ENCODE measurements around the gene NAV3. TPM values are rescaled to one million over a fixed set of nuclear protein-coding genes. Genes with fewer than 3 reads are reported as not detected.

Gene NAV3
- polyA plus RNA-seq, 1 donor from 2014 or later: 36.9 TPM

DNA sequence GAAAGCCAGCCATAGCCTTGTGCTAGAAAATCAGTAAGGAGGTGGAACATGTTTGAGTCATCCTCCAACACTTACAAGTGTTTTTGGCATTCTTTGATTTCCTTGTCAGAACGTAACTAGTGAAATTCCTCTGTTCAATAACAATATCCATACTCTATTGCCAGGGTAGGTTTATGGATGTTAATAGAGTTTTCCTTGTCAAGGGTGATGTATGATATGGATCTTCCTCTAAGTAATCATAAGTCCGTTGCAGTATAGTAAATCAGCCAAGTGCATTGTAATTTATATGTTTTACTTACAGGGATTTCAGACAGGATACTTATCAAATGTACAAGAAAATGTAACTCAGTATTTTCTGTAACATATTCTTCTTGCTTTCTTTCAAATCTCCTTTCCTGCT lies 19.4 kb downstream of the NAV3 start:
- Histone ChIP-seq H3K9me2 (ENCODE audit: insufficient read depth, low read length) (no peaks in the 10 kb centered on the region), H3K36me3 (ENCODE audit: insufficient read depth, low read length) (no peaks in the 10 kb centered on the region), H3K79me2 (replicated peaks; ENCODE audit: insufficient read depth, low read length) (no peaks in the 10 kb centered on the region), H3K4me2 (ENCODE audit: low read length) (no peak overlapping the region), H3K27ac (ENCODE audit: low read length) (no peak overlapping the region), H2AFZ (ENCODE audit: low read depth, low read length) (no peak overlapping the region), H3K9me3 (ENCODE audit: low read length) (no peaks in the 10 kb centered on the region), H3K27me3 (ENCODE audit: insufficient read depth, low read depth, low read length) (no peaks in the 10 kb centered on the region), H3F3A (ENCODE audit: insufficient read depth, low read length, poor library complexity, severe bottlenecking) (no peaks in the 10 kb centered on the region), H4K20me1 (ENCODE audit: insufficient read depth) (no peaks in the 10 kb centered on the region), H3K4me3 (ENCODE audit: low read length) (no peak overlapping the region), H3K9ac (ENCODE audit: low read length) (no peak overlapping the region)
- TF ChIP-seq SMC3 (conservative IDR thresholded peaks at IDR 0.05; ENCODE audit: poor library complexity) (no peak), RAD21 (conservative IDR thresholded peaks at IDR 0.05) (no peak), POLR2AphosphoS5 (IDR thresholded peaks at IDR 0.05) (no peak), MXI1 (conservative IDR thresholded peaks at IDR 0.05; ENCODE audit: poor library complexity, severe bottlenecking) (no peak), EP300 (conservative IDR thresholded peaks at IDR 0.05; ENCODE audit: poor library complexity, severe bottlenecking) (no peak), EZH2 (IDR thresholded peaks at IDR 0.05; ENCODE audit: borderline replicate concordance, insufficient read depth, low read length, poor library complexity, severe bottlenecking) (no peak), TAF1 (IDR thresholded peaks at IDR 0.05; ENCODE audit: low read depth) (no peak)
- TF ChIP-seq, protein P1, sequence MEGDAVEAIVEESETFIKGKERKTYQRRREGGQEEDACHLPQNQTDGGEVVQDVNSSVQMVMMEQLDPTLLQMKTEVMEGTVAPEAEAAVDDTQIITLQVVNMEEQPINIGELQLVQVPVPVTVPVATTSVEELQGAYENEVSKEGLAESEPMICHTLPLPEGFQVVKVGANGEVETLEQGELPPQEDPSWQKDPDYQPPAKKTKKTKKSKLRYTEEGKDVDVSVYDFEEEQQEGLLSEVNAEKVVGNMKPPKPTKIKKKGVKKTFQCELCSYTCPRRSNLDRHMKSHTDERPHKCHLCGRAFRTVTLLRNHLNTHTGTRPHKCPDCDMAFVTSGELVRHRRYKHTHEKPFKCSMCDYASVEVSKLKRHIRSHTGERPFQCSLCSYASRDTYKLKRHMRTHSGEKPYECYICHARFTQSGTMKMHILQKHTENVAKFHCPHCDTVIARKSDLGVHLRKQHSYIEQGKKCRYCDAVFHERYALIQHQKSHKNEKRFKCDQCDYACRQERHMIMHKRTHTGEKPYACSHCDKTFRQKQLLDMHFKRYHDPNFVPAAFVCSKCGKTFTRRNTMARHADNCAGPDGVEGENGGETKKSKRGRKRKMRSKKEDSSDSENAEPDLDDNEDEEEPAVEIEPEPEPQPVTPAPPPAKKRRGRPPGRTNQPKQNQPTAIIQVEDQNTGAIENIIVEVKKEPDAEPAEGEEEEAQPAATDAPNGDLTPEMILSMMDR (IDR thresholded peaks at IDR 0.05; ENCODE audit: poor library complexity, severe bottlenecking): no peak
- TF ChIP-seq, protein P2, sequence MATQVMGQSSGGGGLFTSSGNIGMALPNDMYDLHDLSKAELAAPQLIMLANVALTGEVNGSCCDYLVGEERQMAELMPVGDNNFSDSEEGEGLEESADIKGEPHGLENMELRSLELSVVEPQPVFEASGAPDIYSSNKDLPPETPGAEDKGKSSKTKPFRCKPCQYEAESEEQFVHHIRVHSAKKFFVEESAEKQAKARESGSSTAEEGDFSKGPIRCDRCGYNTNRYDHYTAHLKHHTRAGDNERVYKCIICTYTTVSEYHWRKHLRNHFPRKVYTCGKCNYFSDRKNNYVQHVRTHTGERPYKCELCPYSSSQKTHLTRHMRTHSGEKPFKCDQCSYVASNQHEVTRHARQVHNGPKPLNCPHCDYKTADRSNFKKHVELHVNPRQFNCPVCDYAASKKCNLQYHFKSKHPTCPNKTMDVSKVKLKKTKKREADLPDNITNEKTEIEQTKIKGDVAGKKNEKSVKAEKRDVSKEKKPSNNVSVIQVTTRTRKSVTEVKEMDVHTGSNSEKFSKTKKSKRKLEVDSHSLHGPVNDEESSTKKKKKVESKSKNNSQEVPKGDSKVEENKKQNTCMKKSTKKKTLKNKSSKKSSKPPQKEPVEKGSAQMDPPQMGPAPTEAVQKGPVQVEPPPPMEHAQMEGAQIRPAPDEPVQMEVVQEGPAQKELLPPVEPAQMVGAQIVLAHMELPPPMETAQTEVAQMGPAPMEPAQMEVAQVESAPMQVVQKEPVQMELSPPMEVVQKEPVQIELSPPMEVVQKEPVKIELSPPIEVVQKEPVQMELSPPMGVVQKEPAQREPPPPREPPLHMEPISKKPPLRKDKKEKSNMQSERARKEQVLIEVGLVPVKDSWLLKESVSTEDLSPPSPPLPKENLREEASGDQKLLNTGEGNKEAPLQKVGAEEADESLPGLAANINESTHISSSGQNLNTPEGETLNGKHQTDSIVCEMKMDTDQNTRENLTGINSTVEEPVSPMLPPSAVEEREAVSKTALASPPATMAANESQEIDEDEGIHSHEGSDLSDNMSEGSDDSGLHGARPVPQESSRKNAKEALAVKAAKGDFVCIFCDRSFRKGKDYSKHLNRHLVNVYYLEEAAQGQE (IDR thresholded peaks at IDR 0.05; ENCODE audit: borderline replicate concordance): no peak

DNA sequence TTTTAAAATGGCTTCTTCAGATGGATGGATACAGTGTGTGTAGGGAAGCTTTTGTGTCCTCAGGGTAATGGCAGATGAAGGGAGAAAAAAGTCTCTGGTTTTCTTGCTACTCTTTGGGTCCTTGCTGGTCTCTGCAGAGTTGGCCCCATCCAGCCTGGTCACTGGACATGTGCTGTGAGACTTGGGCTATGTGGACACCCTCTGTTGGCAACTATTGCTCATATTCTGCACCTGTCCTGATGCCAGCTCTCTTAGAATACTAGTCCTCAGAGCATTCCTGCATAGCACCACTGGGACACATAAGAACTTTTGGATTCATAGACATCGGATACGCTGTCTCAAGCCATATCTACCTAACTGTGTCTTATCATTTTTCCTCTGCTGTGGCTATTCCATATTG lies 20.0 kb downstream of the NAV3 start:
- Histone ChIP-seq H3K9ac (ENCODE audit: low read length) (no peak overlapping the region), H2AFZ (ENCODE audit: low read depth, low read length) (no peak overlapping the region), H3F3A (ENCODE audit: insufficient read depth, low read length, poor library complexity, severe bottlenecking) (no peaks in the 10 kb centered on the region), H3K4me2 (ENCODE audit: low read length) (no peak overlapping the region), H4K20me1 (ENCODE audit: insufficient read depth) (no peaks in the 10 kb centered on the region), H3K9me2 (ENCODE audit: insufficient read depth, low read length) (no peaks in the 10 kb centered on the region), H3K4me3 (ENCODE audit: low read length) (no peak overlapping the region), H3K79me2 (replicated peaks; ENCODE audit: insufficient read depth, low read length) (no peaks in the 10 kb centered on the region), H3K27ac (ENCODE audit: low read length) (no peak overlapping the region), H3K27me3 (ENCODE audit: insufficient read depth, low read depth, low read length) (no peaks in the 10 kb centered on the region), H3K9me3 (ENCODE audit: low read length) (no peaks in the 10 kb centered on the region), H3K36me3 (ENCODE audit: insufficient read depth, low read length) (no peaks in the 10 kb centered on the region)
- TF ChIP-seq SMC3 (conservative IDR thresholded peaks at IDR 0.05; ENCODE audit: poor library complexity): no peak
- TF ChIP-seq POLR2AphosphoS5 (IDR thresholded peaks at IDR 0.05): no peak
- TF ChIP-seq, protein P1 (IDR thresholded peaks at IDR 0.05; ENCODE audit: poor library complexity, severe bottlenecking): no peak
- TF ChIP-seq RAD21 (conservative IDR thresholded peaks at IDR 0.05): no peak
- TF ChIP-seq MXI1 (conservative IDR thresholded peaks at IDR 0.05; ENCODE audit: poor library complexity, severe bottlenecking): no peak
- TF ChIP-seq, protein P2 (IDR thresholded peaks at IDR 0.05; ENCODE audit: borderline replicate concordance): no peak

All from neural cell (in vitro differentiated cells).